GM06990 (cell line): ENCODE results near the gene TOMM40L.

Source experiments
- DNase-seq: peaks from one replicate; pipeline ENCODE4 v3.0.0-alpha.2; 2011; ENCODE audit not compliant: insufficient read length; ENCODE audit errors: extremely low read depth
- H3K27me3 ChIP-seq: replicated peaks from 2 replicates; pipeline ENCODE4 v1.6.0; 2011; ENCODE audit warnings: low read length; ENCODE audit not compliant: control insufficient read depth, insufficient read depth
- H3K36me3 ChIP-seq: 2 replicates; pipeline ENCODE4 v1.5.1; 2011; ENCODE audit warnings: low read length; ENCODE audit not compliant: control insufficient read depth, insufficient read depth
- H3K4me3 ChIP-seq: replicated peaks from 2 replicates; pipeline ENCODE4 v1.5.1; 2011; ENCODE audit warnings: low read depth, mild to moderate bottlenecking, control low read depth, low read length
- TF ChIP-seq, protein P1 (sequence below): IDR thresholded peaks from 2 replicates; pipeline ENCODE4 v1.5.1; 2011; ENCODE audit warnings: low read length, control low read depth, mild to moderate bottlenecking, inconsistent platforms; ENCODE audit not compliant: insufficient read depth, poor library complexity, severe bottlenecking

Gene TOMM40L

DNA sequence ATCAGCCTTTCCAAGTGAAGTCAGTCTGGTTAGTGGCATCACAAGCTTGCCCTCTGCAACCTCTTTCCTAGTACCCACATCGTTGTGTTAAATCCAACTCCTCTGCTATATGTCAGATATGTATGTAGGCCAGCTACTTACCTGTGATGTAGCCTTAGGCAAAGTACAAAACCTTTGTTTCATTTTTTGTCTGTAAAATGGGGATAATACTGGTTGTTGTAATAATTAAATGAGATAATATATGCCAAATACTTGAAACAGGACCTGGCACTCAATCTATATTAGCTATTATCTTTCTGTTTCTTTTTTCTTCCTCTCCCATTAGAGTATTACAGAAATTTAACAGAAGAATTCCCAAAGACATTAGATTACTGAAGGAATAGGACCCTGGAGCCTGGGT, 33.9 kb downstream of the TOMM40L start:
- DNase-seq, result no peak
- H3K27me3 ChIP-seq, result peaks cover 2% of the 10 kb centered on the region
- H3K36me3 ChIP-seq, result no peaks in the 10 kb centered on the region
- TF ChIP-seq, protein P1, sequence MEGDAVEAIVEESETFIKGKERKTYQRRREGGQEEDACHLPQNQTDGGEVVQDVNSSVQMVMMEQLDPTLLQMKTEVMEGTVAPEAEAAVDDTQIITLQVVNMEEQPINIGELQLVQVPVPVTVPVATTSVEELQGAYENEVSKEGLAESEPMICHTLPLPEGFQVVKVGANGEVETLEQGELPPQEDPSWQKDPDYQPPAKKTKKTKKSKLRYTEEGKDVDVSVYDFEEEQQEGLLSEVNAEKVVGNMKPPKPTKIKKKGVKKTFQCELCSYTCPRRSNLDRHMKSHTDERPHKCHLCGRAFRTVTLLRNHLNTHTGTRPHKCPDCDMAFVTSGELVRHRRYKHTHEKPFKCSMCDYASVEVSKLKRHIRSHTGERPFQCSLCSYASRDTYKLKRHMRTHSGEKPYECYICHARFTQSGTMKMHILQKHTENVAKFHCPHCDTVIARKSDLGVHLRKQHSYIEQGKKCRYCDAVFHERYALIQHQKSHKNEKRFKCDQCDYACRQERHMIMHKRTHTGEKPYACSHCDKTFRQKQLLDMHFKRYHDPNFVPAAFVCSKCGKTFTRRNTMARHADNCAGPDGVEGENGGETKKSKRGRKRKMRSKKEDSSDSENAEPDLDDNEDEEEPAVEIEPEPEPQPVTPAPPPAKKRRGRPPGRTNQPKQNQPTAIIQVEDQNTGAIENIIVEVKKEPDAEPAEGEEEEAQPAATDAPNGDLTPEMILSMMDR, result no peak
- no peak overlapping the region for H3K4me3 ChIP-seq

- peak; percentile 18 for DNase-seq
- H3K36me3 ChIP-seq, result no peaks in the 10 kb centered on the region
- H3K4me3 ChIP-seq, result no peak overlapping the region
- H3K27me3 ChIP-seq, result peaks cover 2% of the 10 kb centered on the region
- TF ChIP-seq, protein P1, result no peak
Measured at GRCh38 chr1:161260376-161261260, 34.8 kb downstream of the TOMM40L start.

- TF ChIP-seq, protein P1, result no peak
- Histone ChIP-seq H3K27me3 (peaks cover 2% of the 10 kb centered on the region), H3K4me3 (no peak overlapping the region), H3K36me3 (no peaks in the 10 kb centered on the region)
- DNase-seq, result no peak
Measured at GRCh38 chr1:161261261-161262235, 35.7 kb downstream of the TOMM40L start.

DNA sequence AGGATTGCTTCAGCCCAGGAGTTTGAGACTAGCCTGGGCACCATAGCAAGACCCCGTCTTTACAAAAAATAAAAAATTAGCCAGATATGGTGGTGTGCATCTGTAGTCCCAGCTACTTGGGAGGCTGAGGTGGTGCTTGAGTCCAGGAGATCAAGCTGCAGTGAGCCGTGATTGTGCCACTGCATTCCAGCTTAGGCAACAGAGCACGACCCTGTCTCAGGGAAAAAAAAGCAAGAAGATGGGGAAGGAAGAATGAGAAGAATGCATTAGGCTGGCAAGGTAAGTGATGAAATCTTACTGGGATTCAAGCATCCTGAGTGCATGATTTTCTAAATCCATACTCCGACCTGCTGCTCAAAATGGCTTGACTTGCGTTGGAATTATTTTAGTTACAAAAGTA, 39.4 kb downstream of the TOMM40L start:
- Histone ChIP-seq H3K27me3 (peaks cover 2% of the 10 kb centered on the region; the same call in 1 of the 2 replicates), H3K4me3 (no peak overlapping the region), H3K36me3 (no peaks in the 10 kb centered on the region)
- no peak for DNase-seq
- TF ChIP-seq, protein P1, result no peak

- Histone ChIP-seq H3K36me3 (no peaks in the 10 kb centered on the region), H3K4me3 (no peak overlapping the region), H3K27me3 (no peaks in the 10 kb centered on the region)
- TF ChIP-seq, protein P1, result no peak
- DNase-seq, result no peak
Measured at GRCh38 chr1:161266202-161266601, 40.3 kb downstream of the TOMM40L start.
